DMS153 treated with DMSO at 0.1 percent for 48 hours (cell line): Measurements from ENCODE around the gene GKN1.

Source experiments
- DNase-seq: peaks from one replicate; lab custom pipeline; 2025; ENCODE audit not compliant: unreplicated experiment; lab: John Stamatoyannopoulos, UW

Gene GKN1

GRCh38 chr2:69003731-69004130 is 29.3 kb downstream of the GKN1 start:
- DNase-seq = no peak

- DNase-seq = no peak
Measured at GRCh38 chr2:69007169-69007568, 32.7 kb downstream of the GKN1 start.

GRCh38 chr2:69007603-69008002 is 33.2 kb downstream of the GKN1 start:
- no peak for DNase-seq

- DNase-seq = no peak
Measured at GRCh38 chr2:69010437-69011194, 36.2 kb downstream of the GKN1 start.

GRCh38 chr2:69011611-69012157 is 37.2 kb downstream of the GKN1 start:
- no peak for DNase-seq

GRCh38 chr2:69012310-69013141 is 38.1 kb downstream of the GKN1 start:
- DNase-seq = peak; percentile 49

- DNase-seq = peak; percentile 53
Measured at GRCh38 chr2:69013142-69013839, 38.9 kb downstream of the GKN1 start, which contains the start of gene ANTXR1. TSS of gene ANTXR1 (plus strand) at chr2:69013179. CDS start at chr2:69013500, 321 bp downstream.

- no peak for DNase-seq
Measured at GRCh38 chr2:69013840-69014821, 39.7 kb downstream of the GKN1 start.

- DNase-seq = no peak
Measured at GRCh38 chr2:69017080-69017479, 42.6 kb downstream of the GKN1 start.

- no peak for DNase-seq
Measured at GRCh38 chr2:69017835-69018234, 43.4 kb downstream of the GKN1 start.

GRCh38 chr2:69018678-69019095 is 44.3 kb downstream of the GKN1 start:
- DNase-seq = no peak

- DNase-seq = no peak
Measured at GRCh38 chr2:69020496-69021426, 46.3 kb downstream of the GKN1 start.

- DNase-seq = no peak
Measured at GRCh38 chr2:69021727-69022126, 47.3 kb downstream of the GKN1 start.

- no peak for DNase-seq
Measured at GRCh38 chr2:69022548-69022947, 48.1 kb downstream of the GKN1 start.

GRCh38 chr2:69023236-69023635 is 48.8 kb downstream of the GKN1 start:
- DNase-seq = no peak

GRCh38 chr2:69026026-69026425 is 51.6 kb downstream of the GKN1 start:
- DNase-seq = no peak

- DNase-seq = no peak
Measured at GRCh38 chr2:69026691-69027459, 52.4 kb downstream of the GKN1 start.
